Measurements from ENCODE around the gene SAP30.

Gene SAP30, protein sequence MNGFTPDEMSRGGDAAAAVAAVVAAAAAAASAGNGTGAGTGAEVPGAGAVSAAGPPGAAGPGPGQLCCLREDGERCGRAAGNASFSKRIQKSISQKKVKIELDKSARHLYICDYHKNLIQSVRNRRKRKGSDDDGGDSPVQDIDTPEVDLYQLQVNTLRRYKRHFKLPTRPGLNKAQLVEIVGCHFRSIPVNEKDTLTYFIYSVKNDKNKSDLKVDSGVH

DNA sequence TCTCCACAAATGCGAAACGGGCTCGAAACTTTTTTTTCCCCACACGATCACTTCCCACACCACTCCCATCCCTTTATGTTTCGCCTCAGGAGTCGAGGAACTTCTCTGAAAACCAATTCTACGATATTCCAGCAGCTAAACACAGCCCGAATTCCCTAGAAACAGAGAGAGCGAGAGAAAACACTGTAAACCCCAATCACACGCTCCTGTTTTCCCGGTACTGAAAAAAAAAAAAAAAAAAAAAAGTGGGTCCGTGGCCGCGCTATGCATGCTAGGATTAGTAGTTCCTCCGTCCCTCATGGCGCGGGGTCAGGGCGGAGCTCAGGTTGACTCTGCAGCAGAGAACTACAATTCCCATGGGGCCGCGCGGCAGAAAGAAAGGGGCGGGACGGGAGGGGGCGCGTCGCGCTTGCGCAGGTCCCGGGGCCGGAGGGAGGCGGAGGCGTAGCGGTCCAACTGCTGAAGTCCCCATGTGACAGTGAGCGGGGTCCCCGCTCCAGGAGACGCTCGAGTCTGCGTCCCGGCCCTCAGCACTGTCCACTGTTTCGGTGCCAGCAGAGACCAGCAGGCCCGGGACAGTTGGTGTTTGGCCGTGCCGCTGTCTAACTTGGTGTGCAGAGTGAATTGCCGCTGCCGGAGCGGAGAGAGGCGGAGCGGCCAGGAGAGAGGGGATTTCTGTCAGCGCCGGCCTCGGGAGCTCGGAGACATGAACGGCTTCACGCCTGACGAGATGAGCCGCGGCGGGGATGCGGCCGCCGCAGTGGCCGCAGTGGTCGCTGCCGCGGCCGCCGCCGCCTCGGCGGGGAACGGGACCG, at the start of gene SAP30:
Gene SAP30 (plus strand): TSS at position 478 of the 815 bp plus-strand sequence. CDS start 229 bp downstream, at position 707.
- peak; percentile 97 for DNase-seq

GRCh38 chr4:173325007-173325736, 45.6 kb upstream of the SAP30 start:
- DNase-seq: no peak

DNA sequence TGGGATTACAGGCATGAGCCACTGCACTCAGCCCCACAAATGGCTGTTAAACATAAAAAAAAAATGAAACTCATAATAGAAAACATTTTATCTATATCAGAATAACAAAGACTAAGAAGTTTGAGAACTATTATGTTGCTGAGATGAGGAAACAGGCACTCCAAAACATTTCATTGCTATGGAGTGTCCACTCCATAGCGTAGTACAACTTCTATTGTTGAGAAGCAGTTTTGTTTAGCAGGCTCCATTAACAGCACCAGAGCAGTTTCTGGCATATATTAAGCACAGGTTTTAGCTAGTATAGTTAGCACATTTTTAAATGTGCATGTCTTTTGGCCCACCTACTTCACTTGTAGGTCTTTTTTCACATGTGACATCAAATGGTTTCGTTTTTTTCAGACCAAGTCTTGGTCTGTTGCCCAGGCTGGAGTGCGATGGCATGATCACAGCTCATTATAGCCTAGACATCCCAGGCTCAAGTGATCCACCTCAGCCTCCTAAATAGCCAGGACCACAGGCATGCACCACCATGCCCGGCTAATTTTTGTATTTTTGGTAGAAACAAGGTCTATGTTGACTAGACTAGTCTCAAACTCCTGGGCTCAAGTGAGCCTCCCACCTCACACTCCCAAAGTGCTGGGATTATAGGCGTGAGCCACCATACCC, 42.4 kb upstream of the SAP30 start:
- no peak for DNase-seq

GRCh38 chr4:173330590-173330989, 40.2 kb upstream of the SAP30 start:
- DNase-seq: no peak

GRCh38 chr4:173332021-173332487, 38.7 kb upstream of the SAP30 start:
- DNase-seq: no peak

DNA sequence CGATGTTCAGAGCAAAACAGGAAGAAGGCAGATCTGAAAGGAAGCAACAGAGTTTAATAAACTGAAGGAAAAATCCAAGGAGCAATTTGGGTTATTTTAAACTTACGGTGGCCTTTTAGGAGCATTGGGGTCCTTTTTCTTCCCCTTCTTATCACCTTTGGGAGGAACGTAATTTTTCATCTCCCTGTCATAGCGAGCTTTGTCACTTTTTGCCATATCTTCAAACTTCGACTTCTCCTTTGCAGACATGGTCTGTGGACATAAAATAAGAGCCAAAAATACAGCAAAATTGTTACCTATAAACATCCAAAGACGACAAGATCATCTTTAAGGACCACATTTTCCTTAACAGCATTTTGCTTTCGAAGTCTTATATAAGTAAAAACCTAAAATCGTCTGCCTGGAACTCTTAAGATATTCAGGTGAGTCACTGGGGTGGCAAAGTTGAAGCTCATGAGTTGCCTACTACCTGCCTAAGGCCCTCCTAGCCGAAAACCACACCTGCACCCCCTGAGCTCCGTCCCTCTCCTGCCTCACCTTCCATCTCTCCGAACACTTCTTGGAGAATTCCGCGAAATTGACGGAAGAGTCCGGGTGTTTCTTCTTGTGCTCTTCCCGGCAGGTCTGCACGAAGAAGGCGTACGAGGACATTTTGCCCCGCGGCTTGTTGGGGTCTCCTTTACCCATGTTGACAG, 37.6 kb upstream of the SAP30 start:
- peak; percentile 22 to 30 for DNase-seq

GRCh38 chr4:173333658-173334084, 37.1 kb upstream of the SAP30 start:
- peak; percentile 33 to 47 for DNase-seq

DNA sequence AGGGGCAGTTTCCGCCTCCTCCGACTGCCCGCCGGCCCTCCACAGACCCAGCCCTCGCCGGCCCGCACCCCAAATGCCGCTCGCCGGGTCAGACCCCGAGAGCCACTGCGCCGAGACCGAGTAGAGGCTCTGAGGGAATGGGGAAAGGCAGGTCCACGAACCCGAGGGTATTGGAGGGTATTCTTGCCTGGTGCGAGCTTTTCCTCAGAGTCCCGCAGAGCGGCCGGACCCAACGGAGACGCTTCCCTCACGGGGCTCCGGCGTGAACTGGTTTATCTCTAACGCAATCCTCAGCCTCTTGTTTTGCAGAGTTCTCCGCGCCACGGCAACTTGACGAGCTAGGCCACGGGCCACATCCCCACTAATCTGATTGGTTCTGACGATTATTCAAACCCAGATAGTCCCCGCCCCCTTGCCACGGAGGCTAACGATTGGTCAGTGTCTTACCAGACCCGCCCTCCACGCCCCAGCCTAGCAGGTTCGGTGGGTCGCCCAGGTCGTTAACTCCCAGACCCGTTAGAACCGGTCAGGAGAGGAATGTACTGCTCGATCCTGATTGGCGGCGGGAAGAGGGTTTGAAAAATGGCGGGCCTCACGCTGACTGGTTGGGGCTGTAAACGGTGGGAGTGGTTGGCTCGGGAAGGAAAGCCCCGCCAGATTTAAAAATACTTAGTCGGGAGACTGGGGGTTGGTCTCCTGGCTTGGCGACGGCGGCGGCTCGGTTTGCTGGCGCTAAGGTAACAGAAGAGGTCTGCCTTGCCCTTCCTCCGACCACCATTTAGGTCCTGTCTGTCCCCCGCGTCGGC, 36.5 kb upstream of the SAP30 start, which contains the start of gene HMGB2:
Gene HMGB2 (minus strand): TSS at position 274 of the 806 bp plus-strand sequence. CDS start 709 bp downstream, outside the sequence.
- DNase-seq: peak; percentile 100

DNA sequence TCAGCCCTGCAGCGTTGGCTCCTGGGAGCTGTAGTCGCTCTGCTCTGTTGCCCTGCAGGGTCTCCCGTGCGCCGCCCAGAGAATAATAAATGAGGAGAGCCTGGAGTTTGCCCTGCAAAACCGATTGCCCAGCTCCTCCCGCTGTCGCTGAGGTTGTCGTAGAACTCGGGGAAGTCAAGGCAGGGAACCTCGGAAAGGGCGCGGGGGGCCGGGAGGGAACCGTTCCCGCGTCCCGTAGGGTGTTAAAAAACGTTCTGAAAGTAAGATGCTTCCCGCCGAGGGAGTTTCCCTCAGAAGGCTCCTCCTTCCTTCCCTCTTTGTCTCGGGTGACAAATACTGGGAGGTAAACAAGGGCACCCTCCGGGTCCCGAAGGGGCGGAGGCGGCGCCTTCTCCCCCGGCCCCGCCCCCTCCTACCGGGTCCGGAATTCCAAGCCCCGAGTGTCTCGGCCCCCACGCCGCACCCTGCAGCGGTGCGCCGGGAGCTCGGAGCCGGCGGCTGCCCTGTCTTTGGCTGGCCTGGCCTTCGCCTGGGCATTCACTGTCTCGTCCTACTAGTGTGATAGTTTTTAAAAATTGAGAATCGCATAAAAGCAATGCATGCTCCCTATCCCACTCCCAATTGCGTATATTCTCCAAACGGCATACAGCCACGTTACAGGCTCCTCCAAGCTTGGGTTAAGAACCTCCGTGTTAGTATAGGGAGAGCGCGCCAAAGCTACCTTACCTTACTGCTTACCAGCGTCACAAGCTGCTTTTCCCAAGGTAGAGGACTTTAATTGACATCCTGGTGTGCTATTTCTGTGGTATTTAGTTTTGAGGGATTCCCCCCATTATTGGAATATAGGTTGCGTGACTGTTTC, 35.6 kb upstream of the SAP30 start:
- peak; percentile 10 to 12 for DNase-seq

DNA sequence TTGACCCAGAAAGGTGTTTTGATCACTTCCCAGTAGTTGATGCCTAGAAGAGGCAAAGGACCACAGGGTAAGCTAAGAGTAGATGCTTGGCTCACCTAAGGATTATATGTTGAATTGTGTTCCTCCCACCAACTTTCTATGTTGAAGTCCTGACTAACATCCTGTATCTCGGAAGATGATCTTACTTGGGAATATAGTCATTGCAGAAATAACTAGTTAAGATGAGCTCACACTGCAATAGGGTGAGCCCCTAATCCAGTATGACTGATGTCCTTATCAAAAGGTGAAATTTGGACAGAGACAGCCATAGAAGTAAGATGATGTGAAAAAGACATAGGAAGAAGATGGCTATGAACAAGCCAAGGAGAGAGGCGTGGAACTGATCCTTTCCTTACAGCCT, 33.3 kb upstream of the SAP30 start:
- no peak for DNase-seq

- DNase-seq: no peak
These were observed 26.8 kb upstream of the SAP30 start for GRCh38 chr4:173343832-173344397.

DNA sequence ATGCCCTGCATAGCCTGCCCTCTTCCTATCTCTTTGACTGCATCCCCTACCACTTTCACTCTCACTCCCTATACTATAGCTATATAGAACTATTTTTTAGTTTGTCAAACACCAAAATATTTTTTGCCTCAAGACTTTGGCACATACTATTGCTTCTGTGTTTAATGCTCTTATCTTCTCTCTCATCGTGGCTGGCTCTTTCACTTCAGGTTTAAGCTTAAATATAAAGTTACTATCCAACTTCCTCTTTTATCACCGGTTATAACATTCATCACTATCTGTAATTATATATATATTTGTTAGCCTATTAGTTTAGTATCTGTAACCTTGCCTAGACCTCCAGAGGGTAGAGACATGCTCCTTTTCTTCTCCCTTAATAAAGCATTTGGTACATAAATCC, 25.1 kb upstream of the SAP30 start:
- no peak for DNase-seq

- no peak for DNase-seq
These were observed 24.7 kb upstream of the SAP30 start for GRCh38 chr4:173346074-173346473.

DNA sequence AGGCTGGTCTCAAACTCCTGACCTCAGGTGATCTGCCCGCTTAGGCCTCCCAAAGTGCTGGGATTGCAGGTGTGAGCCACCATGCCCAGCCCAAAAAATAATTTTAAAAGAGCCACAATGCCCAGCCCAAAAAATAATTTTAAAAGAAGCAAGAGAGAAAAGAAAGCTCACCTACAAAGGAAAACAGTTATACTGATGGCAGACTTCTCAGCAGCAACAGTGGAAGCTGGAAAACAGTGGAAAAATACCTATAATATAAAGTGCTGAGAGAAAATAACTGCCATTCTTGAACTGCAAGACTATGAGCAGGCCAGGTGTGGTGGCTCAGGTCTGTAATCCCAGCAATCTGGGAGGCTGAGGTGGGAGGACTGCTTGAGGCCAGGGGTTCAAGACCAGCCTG, 23.3 kb upstream of the SAP30 start:
- no peak for DNase-seq

DNA sequence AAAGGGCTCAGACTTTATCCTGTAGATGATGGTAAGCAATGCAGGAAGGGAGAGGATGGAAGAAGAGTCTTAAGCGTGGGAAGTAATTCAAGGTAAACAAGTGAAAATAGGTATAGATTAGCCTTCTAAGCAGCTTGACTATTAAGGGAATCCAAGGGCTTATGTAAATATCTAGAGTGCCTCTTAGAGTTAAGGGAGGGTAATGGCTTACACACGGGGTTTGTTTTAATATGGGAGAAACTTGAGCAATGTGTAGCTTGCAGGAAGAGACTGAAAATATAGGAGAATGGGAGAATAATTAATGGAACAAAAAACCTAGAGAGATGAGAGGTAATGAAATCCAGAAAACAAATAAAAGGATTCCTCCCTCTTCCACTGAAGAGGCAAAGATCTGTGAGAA, 12.8 kb upstream of the SAP30 start:
- no peak for DNase-seq

DNA sequence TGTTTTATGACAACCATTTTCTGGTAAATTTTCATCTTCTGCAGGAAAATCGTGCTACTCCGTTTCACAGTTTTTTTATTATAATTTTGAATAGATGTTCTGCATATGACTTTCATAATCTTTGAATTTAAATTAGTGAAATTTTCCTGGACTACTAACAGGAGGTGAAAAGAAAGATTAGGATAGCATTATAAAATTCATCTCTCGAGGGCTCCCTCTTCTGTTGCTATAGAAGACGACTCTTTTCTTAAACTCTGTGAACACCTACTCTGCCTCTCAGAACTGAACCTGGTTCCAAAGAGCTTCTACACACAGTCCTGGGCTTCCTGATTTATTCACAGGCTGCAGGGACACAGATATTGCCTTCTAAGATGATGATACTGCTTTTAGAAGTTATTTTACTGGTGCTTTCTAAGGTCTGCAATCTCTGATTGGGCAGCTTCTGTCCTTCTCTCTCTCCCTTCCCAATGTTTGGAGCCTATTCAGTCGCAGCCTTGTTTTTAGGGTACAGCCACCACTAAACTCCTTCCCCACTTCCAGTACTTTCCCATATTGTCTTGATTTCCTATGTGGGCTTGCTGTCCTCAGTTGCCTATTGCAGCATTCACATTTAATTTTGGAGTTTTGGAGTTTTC, 10.1 kb upstream of the SAP30 start:
- DNase-seq: no peak

DNA sequence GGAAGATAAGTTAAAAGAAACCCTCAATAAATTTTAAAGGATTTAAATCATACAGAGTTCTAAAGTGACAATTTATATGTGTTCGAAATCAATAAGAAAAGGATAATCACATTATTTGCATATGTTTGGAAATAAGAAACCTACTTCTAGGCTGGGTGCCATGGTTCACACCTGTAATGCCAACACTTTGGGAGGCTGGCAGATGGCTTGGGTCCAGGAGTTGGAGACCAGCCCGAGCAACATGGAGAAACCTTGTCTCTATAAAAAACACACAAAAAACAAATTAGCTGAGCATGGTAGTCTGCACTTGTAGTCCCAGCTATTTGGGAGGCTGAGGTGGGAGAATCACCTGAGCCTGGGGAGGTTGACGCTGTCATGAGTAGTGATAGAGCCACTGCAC, 8.1 kb upstream of the SAP30 start:
- DNase-seq: no peak

DNA sequence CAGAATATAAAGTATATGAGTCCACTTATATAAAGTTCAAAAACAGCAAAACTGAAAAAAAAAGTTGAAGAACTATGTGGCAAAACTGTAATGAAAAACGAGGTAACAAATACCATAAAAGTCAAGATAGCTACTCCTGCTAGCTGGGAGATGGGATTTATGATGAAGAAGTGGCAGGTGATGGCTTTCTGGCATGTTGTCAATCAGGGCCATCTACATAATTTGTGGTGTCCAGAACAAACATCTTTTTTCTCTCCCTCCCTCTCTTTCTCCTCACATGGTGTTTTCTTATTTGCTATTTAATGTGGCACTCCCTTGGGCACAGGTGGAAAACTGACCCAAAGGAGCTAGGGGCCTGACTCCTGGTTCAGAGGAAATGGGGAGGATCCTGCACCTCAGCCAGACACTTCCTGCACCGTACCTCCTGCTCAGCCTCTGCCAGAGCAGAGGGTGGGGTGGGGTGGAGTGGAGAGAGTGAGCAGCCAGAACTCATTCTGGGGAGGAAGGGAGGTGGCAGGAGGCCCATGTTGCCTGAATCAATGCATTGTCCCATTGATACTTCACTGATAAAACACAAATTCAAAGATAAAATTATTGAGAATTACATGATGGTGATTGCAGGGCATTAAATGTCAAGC, 5.3 kb upstream of the SAP30 start:
- no peak for DNase-seq

- DNase-seq: no peak
These were observed 3.5 kb upstream of the SAP30 start for GRCh38 chr4:173367285-173367684.

All from activated CD4-positive, alpha-beta T cell treated with anti-CD3 and anti-CD28 coated beads for 4 hours (primary cell).